OCI-M2 (cell line): ENCODE results near the gene CITED4.

Experiments used
- DNase-seq: peaks from one replicate; lab custom pipeline; 2025; ENCODE audit not compliant: unreplicated experiment; lab: John Stamatoyannopoulos, UW

The CITED4 gene

DNA sequence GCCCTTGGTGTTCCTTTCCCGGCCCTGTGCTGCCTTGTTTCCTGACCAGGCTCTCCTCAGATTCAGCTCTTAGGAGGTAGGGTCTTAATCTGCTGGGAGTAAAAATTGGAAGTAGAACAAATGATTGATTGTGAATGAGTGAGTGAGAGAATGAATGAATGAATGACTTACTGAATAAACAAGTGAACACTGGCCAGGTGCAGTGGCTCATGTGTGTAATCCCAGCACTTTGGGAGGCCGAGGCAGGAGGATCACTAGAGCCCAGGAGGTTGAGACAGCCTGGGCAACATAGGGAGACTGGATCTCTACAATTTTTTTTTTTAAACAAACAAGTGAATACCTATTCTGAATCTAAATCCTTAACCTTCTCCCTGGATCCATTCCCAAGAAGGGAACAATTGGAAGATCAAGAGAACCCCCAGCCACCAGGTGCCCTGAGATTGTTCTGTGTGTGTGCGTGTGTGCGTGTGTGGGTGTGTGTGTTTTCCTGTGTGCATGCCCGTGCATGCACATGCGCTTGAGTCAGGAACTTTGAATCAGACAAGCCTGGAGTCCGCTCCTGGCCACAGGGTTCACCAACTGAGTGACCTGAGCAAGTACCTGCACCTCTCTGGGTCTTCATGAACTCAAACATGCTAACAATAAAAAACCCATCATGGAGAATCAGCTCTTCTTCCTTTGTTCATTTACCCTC, 24.3 kb upstream of the CITED4 start:
- no peak for DNase-seq

DNA sequence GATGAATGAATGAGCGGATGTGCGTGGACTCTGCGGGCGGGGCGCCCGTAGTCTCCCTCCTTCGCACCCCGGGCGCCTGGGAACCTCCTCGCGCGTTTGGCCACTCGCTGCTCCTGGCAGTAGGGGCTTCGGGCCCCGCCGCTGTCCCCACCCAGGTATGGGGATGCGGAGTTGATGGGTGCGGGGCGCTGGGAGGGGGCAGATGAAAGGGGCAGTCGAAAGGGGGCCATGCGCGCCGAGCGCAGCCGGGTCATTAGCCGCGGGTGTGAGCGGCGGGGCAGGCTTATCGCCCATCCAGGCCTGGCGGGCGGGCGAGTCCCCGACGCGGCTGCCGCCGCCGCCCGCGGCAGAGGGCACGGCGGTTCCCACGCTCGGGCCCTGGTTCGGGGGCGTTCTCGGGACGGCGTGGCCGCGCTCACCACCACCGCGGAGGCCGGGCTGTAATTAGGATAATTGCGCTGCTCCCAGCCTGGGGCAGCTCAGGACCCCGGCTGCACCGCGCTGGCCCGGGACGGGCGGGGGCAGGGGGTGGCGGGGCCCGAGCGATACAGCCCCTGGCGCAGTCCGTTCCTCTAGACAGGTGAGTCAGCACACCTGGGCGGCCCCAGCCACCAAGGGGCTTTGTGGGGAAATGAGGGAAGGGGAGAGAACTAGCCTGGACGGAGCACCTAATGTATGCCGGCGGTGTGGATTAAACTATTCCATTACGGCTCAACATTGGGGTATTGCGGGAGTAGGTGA, 22.1 kb upstream of the CITED4 start:
- DNase-seq: no peak

GRCh38 chr1:40880813-40881549, 18.8 kb upstream of the CITED4 start:
- no peak for DNase-seq

DNA sequence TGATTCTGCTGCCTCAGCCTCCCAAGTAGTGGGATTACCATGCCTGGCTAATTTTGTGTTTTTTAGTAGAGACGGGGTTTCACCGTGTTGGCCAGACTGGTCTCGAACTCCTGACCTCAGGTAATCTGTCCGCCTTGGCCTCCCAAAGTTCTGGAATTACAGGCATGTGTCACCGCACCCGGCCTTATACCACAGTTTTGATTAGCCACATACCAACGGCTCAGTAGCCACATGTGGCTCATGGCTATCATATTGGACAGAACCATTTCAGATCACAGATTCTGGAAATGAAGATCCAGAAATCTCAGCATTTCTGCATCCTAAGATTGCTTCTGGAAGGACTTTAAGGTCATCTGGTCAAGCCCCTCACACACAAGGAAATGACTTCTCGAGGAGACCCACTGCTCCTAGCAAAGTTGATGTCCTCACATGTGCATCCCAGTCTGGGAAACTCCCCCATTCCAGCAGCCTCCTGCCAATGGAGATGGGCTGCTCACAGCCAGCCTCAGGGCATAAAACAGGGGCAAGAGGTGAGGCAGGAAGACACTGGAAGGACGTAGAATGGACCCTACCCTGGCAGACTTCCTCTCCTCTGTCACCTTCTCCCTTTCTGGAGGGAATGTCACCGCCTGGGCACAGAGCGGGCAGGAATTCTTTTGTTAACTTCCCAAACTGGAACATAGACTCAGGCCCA, 17.5 kb upstream of the CITED4 start:
- DNase-seq: no peak

DNA sequence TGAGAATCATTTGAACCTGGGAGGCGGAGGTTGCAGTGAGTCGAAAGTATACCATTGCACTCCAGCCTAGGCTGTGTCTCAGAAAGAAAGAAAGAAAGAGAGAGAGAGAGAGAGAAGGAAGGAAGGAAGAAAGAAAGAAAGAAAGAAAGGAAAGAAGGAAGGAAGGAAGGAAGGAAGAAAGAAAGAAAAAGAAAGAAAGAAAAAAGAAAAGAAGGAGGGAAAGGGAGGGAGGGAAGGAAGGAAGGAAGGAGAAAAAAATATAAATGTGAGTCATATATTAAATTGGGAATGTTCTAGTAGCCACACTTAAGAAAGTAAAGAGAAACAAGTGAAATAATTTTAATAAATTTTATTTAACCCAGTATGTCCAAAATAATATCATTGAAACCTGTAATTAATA, 16.7 kb upstream of the CITED4 start:
- no peak for DNase-seq

- DNase-seq: no peak
Measured at GRCh38 chr1:40877698-40878097, 15.5 kb upstream of the CITED4 start.

- no peak for DNase-seq
Measured at GRCh38 chr1:40876891-40877290, 14.7 kb upstream of the CITED4 start.

GRCh38 chr1:40876436-40876761, 14.2 kb upstream of the CITED4 start:
- DNase-seq: no peak

GRCh38 chr1:40873863-40874472, 11.8 kb upstream of the CITED4 start:
- no peak for DNase-seq

DNA sequence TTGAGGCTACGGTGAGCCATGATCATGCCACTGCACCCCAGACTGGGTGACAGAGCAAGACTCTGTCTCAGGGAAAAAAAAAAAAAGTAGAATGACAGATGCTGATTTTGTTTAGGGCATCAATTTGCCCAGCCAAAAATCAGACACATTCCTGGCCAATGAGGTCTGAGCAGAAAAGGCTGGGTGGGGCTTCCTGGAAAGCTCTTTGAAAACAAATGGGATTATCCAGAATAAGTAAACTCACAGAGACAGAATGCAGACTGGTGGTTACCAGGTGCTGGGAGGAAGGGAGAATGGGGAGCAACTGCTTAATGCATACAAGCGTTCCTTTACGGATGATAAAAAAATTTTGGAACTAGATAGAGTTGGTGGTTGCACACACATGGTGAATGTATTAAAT, 10.1 kb upstream of the CITED4 start:
- DNase-seq: no peak

- no peak for DNase-seq
Measured at GRCh38 chr1:40870135-40870728, 8.1 kb upstream of the CITED4 start.

DNA sequence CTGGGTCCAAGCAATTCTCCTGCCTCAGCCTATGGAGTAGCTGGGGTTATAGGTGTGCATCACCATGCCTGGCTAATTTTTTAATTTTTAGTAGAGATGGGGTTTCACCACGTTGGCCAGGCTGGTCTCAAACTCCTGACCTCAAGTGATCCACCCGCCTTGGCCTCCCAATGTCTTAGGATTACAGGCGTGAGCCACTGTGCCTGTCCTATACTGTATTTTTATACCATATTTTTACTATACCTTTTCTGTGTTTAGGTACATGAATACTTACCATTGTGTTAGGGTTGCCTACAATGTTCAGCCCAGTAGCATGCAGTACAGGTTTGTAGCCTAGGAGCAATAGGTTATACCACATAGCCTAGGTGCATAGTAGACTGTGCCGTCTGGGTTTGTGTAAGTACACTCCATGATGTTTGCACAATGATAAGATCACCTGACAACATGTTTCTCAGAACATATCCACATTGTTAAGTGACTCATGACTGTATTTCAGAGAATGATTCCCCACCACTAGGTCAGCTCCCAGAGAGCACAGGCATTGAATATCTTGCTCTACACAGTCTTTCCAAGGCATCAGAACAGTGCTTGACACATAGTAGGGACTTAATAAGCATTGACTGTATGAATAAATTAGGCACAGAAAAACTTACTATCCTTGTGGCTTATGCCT, 6.0 kb upstream of the CITED4 start:
- DNase-seq: no peak

GRCh38 chr1:40861224-40862003, 749 bp downstream of the CITED4 start:
- DNase-seq: no peak

- DNase-seq: no peak
Measured at GRCh38 chr1:40860706-40861223, 1.4 kb downstream of the CITED4 start.

DNA sequence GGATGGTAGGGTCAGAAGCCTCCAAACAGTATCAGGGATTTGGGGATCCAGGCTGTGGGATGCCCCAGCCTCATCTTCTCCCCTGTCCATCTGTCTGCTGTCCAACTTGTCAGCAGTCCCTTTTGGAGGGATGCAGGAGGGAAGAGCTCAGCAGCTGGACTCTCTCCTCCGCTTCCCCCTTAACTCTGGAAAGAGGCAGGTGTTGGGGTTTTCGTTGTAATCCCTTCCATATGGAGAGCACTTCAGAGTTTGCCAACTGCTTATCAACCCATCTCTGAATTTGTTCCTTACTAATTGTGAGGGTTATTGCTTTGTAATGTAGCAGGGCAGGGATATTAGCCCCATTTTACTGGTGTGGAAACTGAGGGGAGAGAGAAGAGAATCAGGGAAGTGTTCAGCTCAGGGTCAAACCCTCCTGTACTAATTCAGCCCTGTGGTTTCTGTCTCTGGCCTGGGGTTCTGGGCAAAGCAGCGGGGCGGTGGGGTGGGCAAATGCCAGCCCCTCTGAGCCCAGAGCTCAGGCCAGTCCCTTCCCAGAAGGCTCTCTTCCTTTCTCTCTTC, 3.2 kb downstream of the CITED4 start:
- DNase-seq: no peak

DNA sequence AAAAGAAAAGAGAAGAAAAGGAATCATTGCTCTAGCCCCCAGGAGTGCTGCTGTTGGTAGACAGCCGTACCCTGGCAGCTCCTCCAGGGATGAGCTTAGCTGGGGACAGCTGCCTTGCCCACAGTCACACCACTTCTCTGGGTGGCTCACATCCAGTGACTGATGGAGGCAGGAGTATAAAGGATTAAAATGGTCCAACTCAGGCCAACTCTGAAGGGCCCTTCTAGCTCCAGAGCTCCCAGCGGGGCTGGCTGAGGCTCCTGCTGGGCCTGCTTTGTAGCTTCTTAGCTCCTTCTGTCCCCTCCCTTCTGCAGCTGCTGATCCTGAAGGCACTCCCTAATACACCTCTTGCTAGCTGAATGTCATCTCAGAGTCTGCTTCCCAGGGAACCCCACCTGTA, 4.4 kb downstream of the CITED4 start:
- DNase-seq: no peak

DNA sequence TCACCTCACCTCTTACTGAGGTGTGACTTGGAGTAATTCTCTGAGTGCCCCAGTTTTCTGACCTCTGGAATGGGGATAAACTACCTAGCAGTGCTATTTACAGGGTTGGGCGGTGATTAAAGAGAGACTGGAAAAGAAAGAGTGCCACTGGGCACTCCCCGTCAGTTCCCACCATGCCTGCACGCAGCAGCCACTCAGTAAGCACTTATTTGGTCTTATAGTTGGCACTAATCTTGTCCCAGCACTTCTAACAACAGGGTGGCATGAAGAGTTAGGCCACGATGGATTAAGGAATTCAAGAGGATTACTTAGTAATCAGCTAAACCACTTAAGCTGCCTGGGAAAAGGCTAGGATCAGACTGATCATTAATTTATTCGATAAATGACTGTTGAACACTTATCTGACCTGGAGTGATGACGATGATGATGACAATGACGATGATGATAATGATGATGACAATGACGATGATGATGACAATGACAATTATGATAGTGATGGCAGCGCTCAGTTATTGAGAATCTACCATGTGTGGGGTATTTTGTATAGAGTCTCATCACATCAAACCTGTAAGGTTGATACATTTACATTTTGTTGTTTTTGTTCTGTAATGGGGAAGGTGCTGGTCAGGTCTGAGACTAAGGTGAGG, 5.4 kb downstream of the CITED4 start:
- DNase-seq: no peak

DNA sequence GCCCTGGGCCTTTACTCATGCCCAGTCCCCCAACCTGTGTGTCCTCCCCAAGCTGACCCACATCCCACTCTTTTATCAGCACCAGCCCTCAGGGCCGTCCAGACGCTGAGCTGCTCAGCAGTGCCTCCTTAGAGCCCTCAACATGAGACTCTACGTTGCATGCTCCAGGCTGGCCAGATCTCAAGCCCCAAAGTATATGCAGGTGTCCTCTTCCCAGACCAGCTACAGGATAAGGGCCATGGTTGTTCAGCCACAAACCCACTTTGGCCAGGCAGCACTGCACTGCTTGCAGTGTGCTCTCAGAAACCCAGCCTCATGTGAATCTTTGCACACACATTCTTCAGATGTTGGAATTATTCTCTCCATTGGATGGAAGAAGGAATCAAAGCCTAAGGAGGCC, 6.0 kb downstream of the CITED4 start:
- DNase-seq: no peak
